NCI-H460 (cell line): ENCODE results near the gene PCDH9. TPM values are rescaled to one million over a fixed set of nuclear protein-coding genes. Genes with fewer than 3 reads are reported as not detected.

Experiments used
- DNase-seq: peaks from one replicate; pipeline ENCODE4 v3.0.0-alpha.2; 2016; ENCODE audit warnings: low read depth; ENCODE audit errors: extremely low read depth
- total RNA-seq: library from RNA; depleted of rRNA; stranded (reverse); fragments of >200 nt; shearing (Covaris generic); gene quantifications from 2 replicates; pipeline ENCODE4 v1.2.3, GENCODE V29; 2014

Gene PCDH9
- total RNA-seq, 1 experiment from 2014 or later = 3.0 TPM

- DNase-seq = no peak
These were observed 236.0 kb downstream of the PCDH9 start for GRCh38 chr13:66994097-66994496.

GRCh38 chr13:66992719-66993118 is 237.4 kb downstream of the PCDH9 start:
- DNase-seq = no peak

- peak; percentile 54 for DNase-seq
These were observed 238.0 kb downstream of the PCDH9 start for GRCh38 chr13:66992183-66992582.

GRCh38 chr13:66984241-66984640 is 245.9 kb downstream of the PCDH9 start:
- no peak for DNase-seq

GRCh38 chr13:66981912-66982311 is 248.2 kb downstream of the PCDH9 start:
- DNase-seq = no peak

GRCh38 chr13:66977161-66977560 is 253.0 kb downstream of the PCDH9 start:
- no peak for DNase-seq

- no peak for DNase-seq
These were observed 255.2 kb downstream of the PCDH9 start for GRCh38 chr13:66974889-66975288.

- no peak for DNase-seq
These were observed 256.0 kb downstream of the PCDH9 start for GRCh38 chr13:66974174-66974573.

- no peak for DNase-seq
These were observed 257.5 kb downstream of the PCDH9 start for GRCh38 chr13:66972659-66973058.

GRCh38 chr13:66971004-66971403 is 259.1 kb downstream of the PCDH9 start:
- no peak for DNase-seq

GRCh38 chr13:66969291-66969690 is 260.8 kb downstream of the PCDH9 start:
- no peak for DNase-seq

- DNase-seq = no peak
These were observed 262.1 kb downstream of the PCDH9 start for GRCh38 chr13:66967811-66968597.

GRCh38 chr13:66965181-66965580 is 265.0 kb downstream of the PCDH9 start:
- no peak for DNase-seq

GRCh38 chr13:66962953-66963352 is 267.2 kb downstream of the PCDH9 start:
- DNase-seq = no peak

GRCh38 chr13:66958611-66959010 is 271.5 kb downstream of the PCDH9 start:
- DNase-seq = no peak

- DNase-seq = no peak
These were observed 277.6 kb downstream of the PCDH9 start for GRCh38 chr13:66952507-66952906.

GRCh38 chr13:66951426-66951825 is 278.7 kb downstream of the PCDH9 start:
- no peak for DNase-seq

- DNase-seq = no peak
These were observed 279.5 kb downstream of the PCDH9 start for GRCh38 chr13:66950666-66951065.

- DNase-seq = no peak
These were observed 281.2 kb downstream of the PCDH9 start for GRCh38 chr13:66948910-66949309.

- no peak for DNase-seq
These were observed 286.6 kb downstream of the PCDH9 start for GRCh38 chr13:66943530-66943929.

- peak; percentile 30 for DNase-seq
These were observed 290.0 kb downstream of the PCDH9 start for GRCh38 chr13:66940113-66940512.

GRCh38 chr13:66937423-66937822 is 292.7 kb downstream of the PCDH9 start:
- no peak for DNase-seq

GRCh38 chr13:66933994-66934393 is 296.1 kb downstream of the PCDH9 start:
- peak; percentile 7 for DNase-seq
